GM12891 (cell line): Measurements from ENCODE around the gene RBM34.
A peak's percentile ranks its signal among the peaks of the same experiment; 100 is the strongest.
"Not testable (repeated sequence)": the region's sequence is repeated elsewhere in the genome, so short reads cannot be mapped to it uniquely, and the experiment has no call there.

Source experiments
- DNase-seq: peaks from one replicate; pipeline ENCODE4 v3.0.0; 2011; ENCODE audit warnings: low spot score; ENCODE audit not compliant: insufficient read length
- FAIRE-seq: peaks from 2 replicates; lab custom pipeline; 2011; peaks lifted over from hg19 to GRCh38; lab: Jason Lieb, UNC
- PAX5 ChIP-seq: IDR thresholded peaks from 2 replicates; pipeline ENCODE4 v1.6.1; 2011; ENCODE audit warnings: low read length, moderate library complexity, mild to moderate bottlenecking; ENCODE audit not compliant: insufficient read depth, severe bottlenecking
- POLR2A ChIP-seq: IDR thresholded peaks from 2 replicates; pipeline ENCODE4 v1.6.1; 2011; ENCODE audit warnings: low read depth, low read length, control low read depth
- POLR2AphosphoS5 ChIP-seq: IDR thresholded peaks from 2 replicates; pipeline ENCODE4 v1.6.1; 2011; ENCODE audit warnings: low read depth, low read length, control low read depth
- POU2F2 ChIP-seq: IDR thresholded peaks from 2 replicates; pipeline ENCODE4 v1.6.1; 2011; ENCODE audit warnings: low read depth, mild to moderate bottlenecking, control low read depth, low read length, moderate library complexity
- SPI1 ChIP-seq: IDR thresholded peaks from 2 replicates; pipeline ENCODE4 v1.6.1; 2011; ENCODE audit warnings: low read depth, low read length, control low read depth
- TAF1 ChIP-seq: IDR thresholded peaks from 2 replicates; pipeline ENCODE4 v1.6.1; 2011; ENCODE audit warnings: low read depth, low read length, control low read depth

RBM34 gene

GRCh38 chr1:235180916-235181460 is 19.9 kb upstream of the RBM34 start:
- TF ChIP-seq SPI1 (no peak), PAX5 (no peak), POU2F2 (no peak), TAF1 (no peak), POLR2AphosphoS5 (no peak), POLR2A (no peak)
- FAIRE-seq (no peak), DNase-seq (no peak)

GRCh38 chr1:235176486-235176885 is 15.4 kb upstream of the RBM34 start:
- FAIRE-seq (no peak), DNase-seq (no peak)
- no peak for TF ChIP-seq POLR2AphosphoS5
- TF ChIP-seq POLR2A = no peak
- TF ChIP-seq TAF1 = no peak
- TF ChIP-seq POU2F2 = no peak
- TF ChIP-seq SPI1 = no peak
- TF ChIP-seq PAX5 = no peak

GRCh38 chr1:235169986-235170385 is 8.9 kb upstream of the RBM34 start:
- FAIRE-seq = no peak
- no peak for DNase-seq
- TF ChIP-seq TAF1 (no peak), PAX5 (no peak), SPI1 (no peak), POLR2A (no peak), POU2F2 (no peak), POLR2AphosphoS5 (no peak)

GRCh38 chr1:235168375-235168774 is 7.3 kb upstream of the RBM34 start:
- DNase-seq (no peak), FAIRE-seq (no peak)
- TF ChIP-seq POLR2A = no peak
- TF ChIP-seq PAX5 = no peak
- TF ChIP-seq POLR2AphosphoS5 = no peak
- no peak for TF ChIP-seq POU2F2

DNA sequence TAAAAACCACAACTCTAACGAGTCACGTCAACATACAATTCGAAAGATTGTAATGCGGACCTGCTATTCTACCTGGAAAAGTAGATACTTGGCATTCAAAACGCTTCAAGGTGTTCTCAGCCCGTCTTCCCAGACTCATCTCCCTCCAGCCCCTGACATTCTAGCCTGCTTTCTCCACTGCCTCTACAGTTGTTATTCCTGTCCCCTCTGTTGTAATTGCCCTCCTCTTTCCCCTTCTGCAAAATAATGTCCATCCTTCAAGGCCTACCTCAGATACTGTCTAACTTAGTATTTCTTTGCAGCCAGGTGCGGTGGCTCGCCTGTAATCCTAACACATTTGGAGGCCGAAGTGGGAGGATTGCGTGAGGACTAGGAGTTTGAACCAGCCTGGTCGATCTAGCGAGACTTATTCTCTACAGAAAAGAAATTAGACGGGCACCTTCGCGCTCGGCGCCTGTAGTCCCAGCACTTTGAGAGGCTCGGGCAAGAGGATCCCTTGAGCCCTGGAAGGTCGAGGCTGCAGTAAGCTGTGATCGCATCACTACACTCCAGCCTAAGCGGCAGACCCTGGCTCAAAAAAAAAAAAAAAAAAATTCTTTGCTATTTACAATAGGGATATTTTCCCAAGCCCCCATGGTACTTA is 756 bp upstream of the RBM34 start:
- DNase-seq = no peak
- peak; percentile 52 for FAIRE-seq
- TF ChIP-seq SPI1 (no peak), POLR2A (no peak), TAF1 (no peak), POU2F2 (no peak), PAX5 (no peak), POLR2AphosphoS5 (no peak)

DNA sequence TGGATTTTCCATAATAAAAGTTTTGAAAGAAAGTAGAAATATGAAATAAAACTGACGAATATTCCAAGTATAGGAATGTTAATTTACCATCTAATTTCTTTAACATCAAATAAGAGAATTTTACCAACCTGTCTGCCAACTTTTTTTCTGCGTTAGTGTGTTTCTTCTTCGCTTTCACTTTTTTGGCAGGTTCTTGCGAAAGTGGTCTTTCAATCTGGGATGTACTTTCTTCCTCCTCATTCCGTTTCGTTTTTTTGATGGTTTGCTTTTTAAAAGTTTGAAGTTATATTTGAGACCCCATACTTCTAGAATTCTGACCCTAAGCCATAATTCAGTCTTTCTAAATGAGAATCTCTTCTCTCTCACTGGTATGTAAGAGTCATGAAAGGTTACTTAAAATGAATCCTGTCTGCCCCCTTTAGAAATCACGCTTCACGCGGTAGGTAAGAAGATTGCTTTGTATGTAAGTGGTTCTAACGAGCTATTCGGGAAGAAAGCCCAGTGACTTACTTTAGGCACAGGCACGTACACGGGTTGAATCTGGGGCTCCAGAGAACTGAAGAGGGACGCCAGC is 580 bp downstream of the RBM34 start:
- FAIRE-seq (no peak), DNase-seq (peak; percentile 34)
- TF ChIP-seq POU2F2 (no peak), SPI1 (no peak), PAX5 (no peak), POLR2A (no peak), POLR2AphosphoS5 (no peak), TAF1 (no peak)

- DNase-seq, FAIRE-seq: not testable (repeated sequence)
These were observed 1.1 kb downstream of the RBM34 start for GRCh38 chr1:235159930-235160329.

GRCh38 chr1:235159284-235159683 is 1.8 kb downstream of the RBM34 start:
- DNase-seq, FAIRE-seq: not testable (repeated sequence)

- FAIRE-seq (no peak), DNase-seq (no peak)
- TF ChIP-seq POLR2A = no peak
- no peak for TF ChIP-seq TAF1
- no peak for TF ChIP-seq POLR2AphosphoS5
- TF ChIP-seq SPI1 = no peak
- TF ChIP-seq POU2F2 = no peak
- TF ChIP-seq PAX5 = no peak
These were observed 2.4 kb downstream of the RBM34 start for GRCh38 chr1:235158680-235159079.

DNA sequence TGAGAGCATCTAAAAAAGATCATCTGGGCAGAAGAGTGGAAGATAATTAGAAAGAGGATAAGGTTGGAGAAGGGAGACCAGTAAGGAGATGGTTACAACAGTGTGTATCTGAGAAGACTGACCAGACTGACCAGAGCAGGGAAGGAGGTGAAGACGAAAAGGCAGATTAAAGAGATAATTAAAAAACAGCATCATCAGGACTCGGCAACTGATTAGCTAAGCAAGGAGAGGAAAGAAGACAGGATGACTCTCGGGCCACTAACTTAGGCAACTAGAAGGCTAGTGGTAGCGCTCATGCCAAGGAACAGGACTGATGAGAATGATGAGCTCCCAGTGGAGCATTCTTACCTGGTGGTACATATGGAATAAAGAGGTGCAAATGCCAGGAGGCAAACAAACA is 3.9 kb downstream of the RBM34 start:
- no peak for DNase-seq
- FAIRE-seq = no peak
- TF ChIP-seq POU2F2 (no peak), POLR2A (no peak; the same call in 1 of the 2 replicates)
